ENCODE measurements around the gene SUCLG2. TPM values are rescaled to one million over a fixed set of nuclear protein-coding genes. Genes with fewer than 3 reads are reported as not detected.

Gene SUCLG2
- total RNA-seq, 1 donor from 2014 or later = 33.8 TPM

GRCh38 chr3:67386451-67386850, 268.0 kb downstream of the SUCLG2 start:
- DNase-seq (ENCODE audit: low spot score) = no peak
- Mint-ChIP-seq H3K27me3 (ENCODE audit: unreplicated experiment) (no peaks in the 10 kb centered on the region), H3K9me3 (ENCODE audit: unreplicated experiment) (no peaks in the 10 kb centered on the region), H3K36me3 (ENCODE audit: low read depth, unreplicated experiment) (no peaks in the 10 kb centered on the region), H3K4me3 (ENCODE audit: unreplicated experiment) (no peak overlapping the region), H3K27ac (ENCODE audit: unreplicated experiment) (no peak overlapping the region), H3K4me1 (ENCODE audit: unreplicated experiment) (peaks cover 1% of the 10 kb centered on the region)
- TF ChIP-seq CTCF (IDR thresholded peaks at IDR 0.05; ENCODE audit: unreplicated experiment) = no peak

GRCh38 chr3:67384760-67385397, 269.5 kb downstream of the SUCLG2 start:
- Mint-ChIP-seq H3K36me3 (ENCODE audit: low read depth, unreplicated experiment) (no peaks in the 10 kb centered on the region), H3K4me3 (ENCODE audit: unreplicated experiment) (no peak overlapping the region)
- peak; percentile 72 for TF ChIP-seq CTCF (IDR thresholded peaks at IDR 0.05; ENCODE audit: unreplicated experiment)

GRCh38 chr3:67384016-67384415, 270.4 kb downstream of the SUCLG2 start:
- H3K27ac Mint-ChIP-seq (ENCODE audit: unreplicated experiment) = no peak overlapping the region
- H3K4me1 Mint-ChIP-seq (ENCODE audit: unreplicated experiment) = peaks cover 7% of the 10 kb centered on the region
- TF ChIP-seq CTCF (IDR thresholded peaks at IDR 0.05; ENCODE audit: unreplicated experiment) = no peak
- no peaks in the 10 kb centered on the region for H3K27me3 Mint-ChIP-seq (ENCODE audit: unreplicated experiment)
- peaks cover 4% of the 10 kb centered on the region for H3K36me3 Mint-ChIP-seq (ENCODE audit: low read depth, unreplicated experiment)
- DNase-seq (ENCODE audit: low spot score) = no peak
- no peak overlapping the region for H3K4me3 Mint-ChIP-seq (ENCODE audit: unreplicated experiment)
- no peaks in the 10 kb centered on the region for H3K9me3 Mint-ChIP-seq (ENCODE audit: unreplicated experiment)

More at GRCh38 chr3:67384760-67385397, 269.5 kb downstream of the SUCLG2 start:
- peak; percentile 80 for DNase-seq (ENCODE audit: low spot score)
- no peaks in the 10 kb centered on the region for H3K27me3 Mint-ChIP-seq (ENCODE audit: unreplicated experiment)
- peaks cover 7% of the 10 kb centered on the region for H3K4me1 Mint-ChIP-seq (ENCODE audit: unreplicated experiment)
- no peaks in the 10 kb centered on the region for H3K9me3 Mint-ChIP-seq (ENCODE audit: unreplicated experiment)
- no peak overlapping the region for H3K27ac Mint-ChIP-seq (ENCODE audit: unreplicated experiment)

- Mint-ChIP-seq H3K4me1 (ENCODE audit: unreplicated experiment) (peaks cover 7% of the 10 kb centered on the region), H3K4me3 (ENCODE audit: unreplicated experiment) (no peak overlapping the region), H3K36me3 (ENCODE audit: low read depth, unreplicated experiment) (peaks cover 4% of the 10 kb centered on the region), H3K9me3 (ENCODE audit: unreplicated experiment) (no peaks in the 10 kb centered on the region), H3K27ac (ENCODE audit: unreplicated experiment) (no peak overlapping the region), H3K27me3 (ENCODE audit: unreplicated experiment) (no peaks in the 10 kb centered on the region)
- no peak for DNase-seq (ENCODE audit: low spot score)
- no peak for TF ChIP-seq CTCF (IDR thresholded peaks at IDR 0.05; ENCODE audit: unreplicated experiment)
Measured at GRCh38 chr3:67383379-67383778, 271.0 kb downstream of the SUCLG2 start.

GRCh38 chr3:67382536-67382935, 271.9 kb downstream of the SUCLG2 start:
- no peak overlapping the region for H3K4me3 Mint-ChIP-seq (ENCODE audit: unreplicated experiment)
- no peak for DNase-seq (ENCODE audit: low spot score)
- no peaks in the 10 kb centered on the region for H3K27me3 Mint-ChIP-seq (ENCODE audit: unreplicated experiment)
- peaks cover 4% of the 10 kb centered on the region for H3K36me3 Mint-ChIP-seq (ENCODE audit: low read depth, unreplicated experiment)
- no peaks in the 10 kb centered on the region for H3K9me3 Mint-ChIP-seq (ENCODE audit: unreplicated experiment)
- peaks cover 7% of the 10 kb centered on the region for H3K4me1 Mint-ChIP-seq (ENCODE audit: unreplicated experiment)
- H3K27ac Mint-ChIP-seq (ENCODE audit: unreplicated experiment) = no peak overlapping the region
- no peak for TF ChIP-seq CTCF (IDR thresholded peaks at IDR 0.05; ENCODE audit: unreplicated experiment)

Measured in endothelial cell (in vitro differentiated cells).